Cardiac fibroblast (primary cell): Measurements from ENCODE around the gene POU2F1.

Experiments
- DNase-seq, 2 donors: peaks; one replicate each; pipeline versions ENCODE4 v3.0.0 to v3.0.0-alpha.2; 2010; ENCODE audit warnings: low read depth in 2 of 2
- H3K4me3 ChIP-seq, 2 donors: replicated peaks in 1 of 2; 1 replicate in 1 of 2; 2 replicates in 1 of 2; pipeline ENCODE4 v1.5.1; 2011; ENCODE audit warnings: low read depth in 2 of 2, low read length in 2 of 2, mild to moderate bottlenecking in 2 of 2, moderate library complexity in 1 of 2
- TF ChIP-seq, protein P1 (sequence below): IDR thresholded peaks from one replicate; pipeline ENCODE4 v1.5.1; 2011; ENCODE audit warnings: low read depth, mild to moderate bottlenecking, low read length, inconsistent platforms

Gene POU2F1

GRCh38 chr1:167367705-167368104, 147.0 kb downstream of the POU2F1 start:
- DNase-seq, result no peak
- H3K4me3 ChIP-seq, result no peak overlapping the region
- TF ChIP-seq, protein P1, sequence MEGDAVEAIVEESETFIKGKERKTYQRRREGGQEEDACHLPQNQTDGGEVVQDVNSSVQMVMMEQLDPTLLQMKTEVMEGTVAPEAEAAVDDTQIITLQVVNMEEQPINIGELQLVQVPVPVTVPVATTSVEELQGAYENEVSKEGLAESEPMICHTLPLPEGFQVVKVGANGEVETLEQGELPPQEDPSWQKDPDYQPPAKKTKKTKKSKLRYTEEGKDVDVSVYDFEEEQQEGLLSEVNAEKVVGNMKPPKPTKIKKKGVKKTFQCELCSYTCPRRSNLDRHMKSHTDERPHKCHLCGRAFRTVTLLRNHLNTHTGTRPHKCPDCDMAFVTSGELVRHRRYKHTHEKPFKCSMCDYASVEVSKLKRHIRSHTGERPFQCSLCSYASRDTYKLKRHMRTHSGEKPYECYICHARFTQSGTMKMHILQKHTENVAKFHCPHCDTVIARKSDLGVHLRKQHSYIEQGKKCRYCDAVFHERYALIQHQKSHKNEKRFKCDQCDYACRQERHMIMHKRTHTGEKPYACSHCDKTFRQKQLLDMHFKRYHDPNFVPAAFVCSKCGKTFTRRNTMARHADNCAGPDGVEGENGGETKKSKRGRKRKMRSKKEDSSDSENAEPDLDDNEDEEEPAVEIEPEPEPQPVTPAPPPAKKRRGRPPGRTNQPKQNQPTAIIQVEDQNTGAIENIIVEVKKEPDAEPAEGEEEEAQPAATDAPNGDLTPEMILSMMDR, result no peak

- TF ChIP-seq, protein P1, result no peak
- no peak overlapping the region for H3K4me3 ChIP-seq
- no peak for DNase-seq
These were observed 148.5 kb downstream of the POU2F1 start for GRCh38 chr1:167369175-167369574.

DNA sequence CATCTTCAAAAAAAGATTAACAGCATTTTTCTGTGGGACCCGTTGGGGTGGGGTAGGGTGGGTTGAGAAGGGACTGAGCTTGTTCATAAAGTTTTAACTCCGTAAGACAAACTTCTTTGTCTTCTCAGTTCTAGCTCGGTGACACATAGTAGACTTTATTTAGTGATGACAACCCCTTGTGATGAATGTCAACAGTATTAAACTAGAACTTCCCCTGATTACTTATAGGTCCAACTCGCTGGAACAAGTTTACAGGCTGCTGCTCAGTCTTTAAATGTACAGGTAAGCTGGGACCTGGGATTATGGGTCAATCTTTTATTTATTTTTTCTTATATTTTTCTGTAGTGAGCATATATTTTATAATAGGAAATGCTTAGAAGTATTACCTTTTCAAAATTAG, 149.2 kb downstream of the POU2F1 start:
- no peak for DNase-seq
- no peak overlapping the region for H3K4me3 ChIP-seq
- TF ChIP-seq, protein P1, result no peak

- TF ChIP-seq, protein P1, result no peak
- DNase-seq, result no peak
- no peak overlapping the region for H3K4me3 ChIP-seq
These were observed 150.3 kb downstream of the POU2F1 start for GRCh38 chr1:167371030-167371429.

GRCh38 chr1:167373398-167373797, 152.7 kb downstream of the POU2F1 start:
- DNase-seq, result peak in 1 of 2 donors; percentile 56
- TF ChIP-seq, protein P1, result no peak
- no peak overlapping the region for H3K4me3 ChIP-seq

- no peak overlapping the region for H3K4me3 ChIP-seq
- peak in 1 of 2 donors; percentile 4 for DNase-seq
- TF ChIP-seq, protein P1, result no peak
These were observed 153.3 kb downstream of the POU2F1 start for GRCh38 chr1:167373986-167374385.

GRCh38 chr1:167375949-167376348, 155.3 kb downstream of the POU2F1 start:
- no peak overlapping the region for H3K4me3 ChIP-seq
- DNase-seq, result no peak
- TF ChIP-seq, protein P1, result no peak
